G401.6 (cell line): ENCODE data around the gene RSF1.
"Not testable (repeated sequence)": the region's sequence is repeated elsewhere in the genome, so short reads cannot be mapped to it uniquely, and the experiment has no call there.

Source experiments
- FAIRE-seq: peaks from 2 replicates; lab custom pipeline; 2012; peaks lifted over from hg19 to GRCh38; lab: Jason Lieb, UNC

Gene RSF1

GRCh38 chr11:77820565-77821348, at the start of gene RSF1, which contains the start of gene AAMDC:
RSF1 (minus strand) TSS chr11:77820722; CDS start chr11:77820714, 8 bp downstream.
AAMDC (plus strand) TSS chr11:77821144; CDS start chr11:77842497, 21,353 bp downstream.
- FAIRE-seq = peak; percentile 94

GRCh38 chr11:77868744-77869143, 48.2 kb upstream of the RSF1 start:
- no peak for FAIRE-seq

- FAIRE-seq = no peak
Observed at GRCh38 chr11:77866336-77866735, 45.8 kb upstream of the RSF1 start.

- FAIRE-seq = no peak
Observed at GRCh38 chr11:77865805-77866204, 45.3 kb upstream of the RSF1 start.

- FAIRE-seq = not testable (repeated sequence)
Observed at GRCh38 chr11:77861444-77861843, 40.9 kb upstream of the RSF1 start.

- not testable (repeated sequence) for FAIRE-seq
Observed at GRCh38 chr11:77857906-77858457, 37.5 kb upstream of the RSF1 start.

- no peak for FAIRE-seq
Observed at GRCh38 chr11:77854838-77855237, 34.3 kb upstream of the RSF1 start.

- no peak for FAIRE-seq
Observed at GRCh38 chr11:77851503-77851902, 31.0 kb upstream of the RSF1 start.

GRCh38 chr11:77843700-77844099, 23.2 kb upstream of the RSF1 start:
- FAIRE-seq = not testable (repeated sequence)

GRCh38 chr11:77842441-77843121, 22.1 kb upstream of the RSF1 start:
- FAIRE-seq = no peak

- no peak for FAIRE-seq
Observed at GRCh38 chr11:77833302-77833701, 12.8 kb upstream of the RSF1 start.

- FAIRE-seq = no peak
Observed at GRCh38 chr11:77828926-77829325, 8.4 kb upstream of the RSF1 start.

- no peak for FAIRE-seq
Observed at GRCh38 chr11:77823775-77824174, 3.3 kb upstream of the RSF1 start.

GRCh38 chr11:77822126-77822525, 1.6 kb upstream of the RSF1 start:
- not testable (repeated sequence) for FAIRE-seq

GRCh38 chr11:77821349-77821851, 878 bp upstream of the RSF1 start:
- no peak for FAIRE-seq

- no peak for FAIRE-seq
Observed at GRCh38 chr11:77819921-77820564, 479 bp downstream of the RSF1 start.

- FAIRE-seq = no peak
Observed at GRCh38 chr11:77819411-77819920, 1.1 kb downstream of the RSF1 start.

- FAIRE-seq = no peak
Observed at GRCh38 chr11:77815459-77815858, 5.1 kb downstream of the RSF1 start.

GRCh38 chr11:77814848-77815247, 5.7 kb downstream of the RSF1 start:
- no peak for FAIRE-seq

- FAIRE-seq = no peak
Observed at GRCh38 chr11:77813256-77813655, 7.3 kb downstream of the RSF1 start.

GRCh38 chr11:77806993-77807392, 13.5 kb downstream of the RSF1 start:
- no peak for FAIRE-seq

GRCh38 chr11:77806415-77806814, 14.1 kb downstream of the RSF1 start:
- FAIRE-seq = no peak
